ENCODE results near the gene SCT. TPM values are rescaled to one million over a fixed set of nuclear protein-coding genes. Genes with fewer than 3 reads are reported as not detected.

Gene SCT
- total and polyA plus RNA-seq, 3 experiments from 2014 or later = not detected

DNA sequence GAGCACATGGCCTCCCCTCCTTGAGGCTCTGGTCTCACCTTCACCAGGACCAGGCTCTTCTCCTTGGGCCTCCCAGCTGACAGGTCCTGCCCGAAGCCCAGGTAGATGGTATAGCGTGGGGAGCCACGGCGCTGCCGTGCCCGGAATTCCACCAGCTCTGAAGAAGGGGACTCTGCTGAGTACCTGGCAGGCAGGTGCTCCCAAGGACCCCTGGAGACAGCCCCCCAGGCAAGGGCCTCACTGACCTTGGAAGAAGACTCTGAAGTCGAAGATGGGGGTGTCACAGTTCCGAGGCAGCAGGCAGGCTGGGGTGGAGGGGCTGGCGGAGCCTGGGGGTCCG is 14.1 kb downstream of the SCT start:
- peaks cover 18% of the 10 kb centered on the region for H3K4me1 ChIP-seq (ENCODE audit: insufficient read depth, low read length)
- H3K36me3 Mint-ChIP-seq = peaks cover 0 to 57% (median 2%) of the 10 kb centered on the region in 3 donors
- H3K27ac ChIP-seq (ENCODE audit: low read depth, low read length) = peak overlapping the region; percentile 14
- no peak overlapping the region for H3K4me3 Mint-ChIP-seq
- H3K36me3 ChIP-seq (ENCODE audit: insufficient read depth, low read length) = peaks cover 26% of the 10 kb centered on the region
- H3K4me1 Mint-ChIP-seq = peaks cover 0 to 29% (median 10%) of the 10 kb centered on the region in 3 donors
- H3K27ac Mint-ChIP-seq = peak overlapping the region in 7 of 8 donors; percentile 3 to 98 (median 86)
- no peaks in the 10 kb centered on the region for H3K9me3 Mint-ChIP-seq
- H3K9me3 ChIP-seq (ENCODE audit: low read length) = no peaks in the 10 kb centered on the region
- H3K27me3 ChIP-seq (ENCODE audit: insufficient read depth, low read length, poor library complexity, severe bottlenecking) = no peaks in the 10 kb centered on the region
- DNase-seq = no peak
- H3K27me3 Mint-ChIP-seq = no peaks in the 10 kb centered on the region
- ChIA-PET POLR2A (no interaction called here), CTCF (interaction anchor here (0.9 to 1.8 kb wide), 4 partner anchors 11 to 153 kb away, joined by 3 to 9 read pairs (median 4); no protein-coding TSS in a partner anchor)
- no peak overlapping the region for H3K4me3 ChIP-seq (ENCODE audit: low read length)

DNA sequence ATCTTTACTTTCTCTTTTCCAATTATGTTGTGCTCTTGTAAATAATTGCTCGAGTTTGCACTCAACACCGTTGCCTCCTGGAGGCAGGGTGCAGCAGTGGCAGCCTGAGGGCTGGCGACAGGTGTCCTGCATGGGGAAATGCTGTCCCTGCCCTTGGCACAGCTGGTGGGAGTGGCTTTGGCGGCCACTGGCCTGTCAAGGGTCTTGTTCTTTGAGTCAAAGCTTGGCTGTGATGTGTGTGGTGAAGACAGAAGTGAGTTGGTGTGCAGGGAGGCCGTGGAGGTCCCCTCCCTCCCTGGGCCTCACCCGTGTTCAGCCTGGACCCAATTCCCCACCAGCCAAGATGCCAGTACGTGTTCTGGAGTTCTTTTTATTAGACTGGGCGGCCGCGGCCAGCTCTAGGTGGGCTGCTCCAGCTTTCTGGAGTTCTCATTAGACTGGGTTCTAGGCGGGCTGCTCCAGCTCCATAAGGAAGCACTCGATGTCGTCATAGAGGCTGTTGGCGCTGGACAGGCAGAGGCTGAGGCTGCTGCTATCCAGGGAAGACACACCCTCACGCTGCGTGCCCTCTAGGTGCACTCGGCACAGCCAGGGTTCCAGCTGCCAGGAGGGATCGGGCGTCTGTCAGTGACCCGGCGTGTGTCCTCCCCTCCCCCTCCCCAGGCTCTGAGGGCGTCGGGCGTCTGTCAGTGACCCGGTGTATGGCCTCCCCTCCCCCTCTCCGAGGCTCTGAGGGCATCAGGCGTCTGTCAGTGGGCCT is 14.6 kb downstream of the SCT start:
- Histone ChIP-seq H3K36me3 (ENCODE audit: insufficient read depth, low read length) (peaks cover 26% of the 10 kb centered on the region), H3K27ac (ENCODE audit: low read depth, low read length) (peak overlapping the region; percentile 14), H3K4me3 (ENCODE audit: low read length) (no peak overlapping the region), H3K4me1 (ENCODE audit: insufficient read depth, low read length) (peaks cover 18% of the 10 kb centered on the region), H3K9me3 (ENCODE audit: low read length) (no peaks in the 10 kb centered on the region), H3K27me3 (ENCODE audit: insufficient read depth, low read length, poor library complexity, severe bottlenecking) (no peaks in the 10 kb centered on the region)
- no peak for DNase-seq
- Mint-ChIP-seq H3K27me3 (no peaks in the 10 kb centered on the region), H3K4me1 (peaks cover 0 to 29% (median 10%) of the 10 kb centered on the region in 3 donors), H3K4me3 (peak overlapping the region in 3 of 7 donors; percentile 23 to 68 (median 24)), H3K9me3 (no peaks in the 10 kb centered on the region), H3K27ac (peak overlapping the region; percentile 75 to 98 (median 87)), H3K36me3 (peaks cover 0 to 62% (median 2%) of the 10 kb centered on the region in 3 donors)
- ChIA-PET CTCF (interaction anchor here (1.5 kb wide), 1 partner anchor 10 kb away, joined by 5 read pairs; no protein-coding TSS in a partner anchor), POLR2A (interaction anchor here (1.1 kb wide), 1 partner anchor 21 kb away, joined by 3 read pairs; no protein-coding TSS in a partner anchor)

- ChIA-PET CTCF (no interaction called here), POLR2A (interaction anchor here (1.1 kb wide), 1 partner anchor 20 kb away, joined by 3 read pairs; no protein-coding TSS in a partner anchor)
- peaks cover 0 to 27% (median 10%) of the 10 kb centered on the region in 3 donors for H3K4me1 Mint-ChIP-seq
- Histone ChIP-seq H3K4me3 (ENCODE audit: low read length) (no peak overlapping the region), H3K9me3 (ENCODE audit: low read length) (no peaks in the 10 kb centered on the region), H3K27me3 (ENCODE audit: insufficient read depth, low read length, poor library complexity, severe bottlenecking) (no peaks in the 10 kb centered on the region), H3K27ac (ENCODE audit: low read depth, low read length) (no peak overlapping the region), H3K36me3 (ENCODE audit: insufficient read depth, low read length) (peaks cover 35% of the 10 kb centered on the region), H3K4me1 (ENCODE audit: insufficient read depth, low read length) (peaks cover 18% of the 10 kb centered on the region)
- peaks cover 0 to 72% (median 4%) of the 10 kb centered on the region in 3 donors for H3K36me3 Mint-ChIP-seq
- H3K27me3 Mint-ChIP-seq = no peaks in the 10 kb centered on the region
- H3K4me3 Mint-ChIP-seq = no peak overlapping the region
- no peaks in the 10 kb centered on the region for H3K9me3 Mint-ChIP-seq
- DNase-seq = no peak
- peak overlapping the region in 3 of 8 donors; percentile 86 to 98 (median 96) for H3K27ac Mint-ChIP-seq
Measured at GRCh38 chr11:611001-611996, 15.7 kb downstream of the SCT start.

- H3K27me3 Mint-ChIP-seq = no peaks in the 10 kb centered on the region
- no peak overlapping the region for H3K27ac ChIP-seq (ENCODE audit: low read depth, low read length)
- peaks cover 18% of the 10 kb centered on the region for H3K4me1 ChIP-seq (ENCODE audit: insufficient read depth, low read length)
- no peak for DNase-seq
- H3K36me3 Mint-ChIP-seq = peaks cover 0 to 75% (median 4%) of the 10 kb centered on the region in 3 donors
- H3K36me3 ChIP-seq (ENCODE audit: insufficient read depth, low read length) = peaks cover 38% of the 10 kb centered on the region
- H3K9me3 ChIP-seq (ENCODE audit: low read length) = no peaks in the 10 kb centered on the region
- H3K4me3 Mint-ChIP-seq = no peak overlapping the region
- H3K9me3 Mint-ChIP-seq = no peaks in the 10 kb centered on the region
- H3K27ac Mint-ChIP-seq = peak overlapping the region in 2 of 8 donors; percentile 47 to 96
- H3K4me3 ChIP-seq (ENCODE audit: low read length) = no peak overlapping the region
- ChIA-PET CTCF (no interaction called here), POLR2A (no interaction called here)
- peaks cover 0 to 22% (median 8%) of the 10 kb centered on the region in 3 donors for H3K4me1 Mint-ChIP-seq
- no peaks in the 10 kb centered on the region for H3K27me3 ChIP-seq (ENCODE audit: insufficient read depth, low read length, poor library complexity, severe bottlenecking)
Measured at GRCh38 chr11:610146-610801, 16.7 kb downstream of the SCT start.

DNA sequence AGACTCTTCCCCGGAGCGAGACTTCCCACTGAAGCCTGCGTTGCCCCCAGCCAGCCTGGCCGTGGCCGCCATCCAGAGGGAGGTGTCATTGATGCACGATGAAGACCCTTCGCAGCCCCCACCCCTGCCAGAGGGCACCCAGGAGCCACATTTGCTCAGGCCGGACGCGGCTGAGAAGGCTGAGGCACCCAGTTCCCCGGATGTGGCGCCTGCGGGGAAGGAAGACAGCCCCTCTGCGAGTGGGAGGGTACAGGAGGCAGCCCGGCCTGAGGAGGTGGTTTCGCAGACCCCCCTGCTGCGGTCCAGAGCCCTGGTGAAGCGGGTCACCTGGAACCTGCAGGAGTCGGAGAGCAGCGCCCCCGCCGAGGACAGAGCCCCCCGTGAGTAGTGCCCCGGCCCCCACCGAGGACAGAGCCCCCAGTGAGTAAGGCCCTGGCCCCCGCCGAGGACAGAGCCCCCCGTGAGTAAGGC is 17.6 kb downstream of the SCT start:
- DNase-seq = no peak
- H3K4me3 Mint-ChIP-seq = no peak overlapping the region
- POLR2A ChIA-PET = no interaction called here
- H3K27ac Mint-ChIP-seq = no peak overlapping the region
- Histone ChIP-seq H3K9me3 (ENCODE audit: low read length) (no peaks in the 10 kb centered on the region), H3K4me1 (ENCODE audit: insufficient read depth, low read length) (peaks cover 12% of the 10 kb centered on the region), H3K4me3 (ENCODE audit: low read length) (no peak overlapping the region), H3K27me3 (ENCODE audit: insufficient read depth, low read length, poor library complexity, severe bottlenecking) (no peaks in the 10 kb centered on the region), H3K27ac (ENCODE audit: low read depth, low read length) (no peak overlapping the region), H3K36me3 (ENCODE audit: insufficient read depth, low read length) (peaks cover 45% of the 10 kb centered on the region)
- peaks cover 0 to 18% (median 6%) of the 10 kb centered on the region in 3 donors for H3K4me1 Mint-ChIP-seq
- H3K27me3 Mint-ChIP-seq = no peaks in the 10 kb centered on the region
- peaks cover 0 to 79% (median 4%) of the 10 kb centered on the region in 3 donors for H3K36me3 Mint-ChIP-seq
- H3K9me3 Mint-ChIP-seq = no peaks in the 10 kb centered on the region
- CTCF ChIA-PET = no interaction called here

DNA sequence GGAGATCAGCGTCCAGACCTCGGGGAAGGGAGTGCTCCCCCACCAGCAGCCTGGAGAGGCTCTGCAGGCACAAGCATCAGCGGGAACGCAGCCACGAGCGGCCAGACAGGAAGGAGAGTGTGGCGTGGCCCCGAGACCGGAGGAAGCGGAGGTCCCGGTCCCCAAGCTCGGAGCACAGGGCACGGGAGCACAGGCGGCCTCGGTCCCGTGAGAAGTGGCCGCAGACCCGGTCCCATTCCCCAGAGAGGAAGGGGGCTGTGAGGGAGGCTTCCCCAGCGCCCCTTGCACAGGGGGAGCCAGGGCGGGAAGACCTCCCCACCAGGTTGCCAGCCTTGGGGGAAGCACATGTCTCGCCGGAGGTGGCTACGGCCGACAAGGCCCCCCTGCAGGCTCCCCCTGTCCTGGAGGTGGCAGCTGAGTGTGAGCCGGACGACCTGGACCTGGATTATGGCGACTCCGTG is 18.2 kb downstream of the SCT start:
- Histone ChIP-seq H3K36me3 (ENCODE audit: insufficient read depth, low read length) (peaks cover 45% of the 10 kb centered on the region), H3K4me1 (ENCODE audit: insufficient read depth, low read length) (peaks cover 6% of the 10 kb centered on the region), H3K27me3 (ENCODE audit: insufficient read depth, low read length, poor library complexity, severe bottlenecking) (no peaks in the 10 kb centered on the region), H3K27ac (ENCODE audit: low read depth, low read length) (no peak overlapping the region), H3K4me3 (ENCODE audit: low read length) (no peak overlapping the region), H3K9me3 (ENCODE audit: low read length) (no peaks in the 10 kb centered on the region)
- Mint-ChIP-seq H3K27ac (peak overlapping the region in 3 of 8 donors; percentile 42 to 64 (median 61)), H3K4me1 (peaks cover 0 to 12% (median 3%) of the 10 kb centered on the region in 3 donors), H3K27me3 (no peaks in the 10 kb centered on the region), H3K36me3 (peaks cover 0 to 81% (median 7%) of the 10 kb centered on the region in 3 donors), H3K9me3 (no peaks in the 10 kb centered on the region), H3K4me3 (peak overlapping the region in 2 of 7 donors; percentile 23 to 48)
- no peak for DNase-seq
- ChIA-PET CTCF (no interaction called here), POLR2A (no interaction called here)

- no peaks in the 10 kb centered on the region for H3K9me3 Mint-ChIP-seq
- no peak for DNase-seq
- Histone ChIP-seq H3K9me3 (ENCODE audit: low read length) (no peaks in the 10 kb centered on the region), H3K27me3 (ENCODE audit: insufficient read depth, low read length, poor library complexity, severe bottlenecking) (no peaks in the 10 kb centered on the region), H3K4me3 (ENCODE audit: low read length) (no peak overlapping the region), H3K4me1 (ENCODE audit: insufficient read depth, low read length) (peaks cover 1% of the 10 kb centered on the region), H3K27ac (ENCODE audit: low read depth, low read length) (no peak overlapping the region), H3K36me3 (ENCODE audit: insufficient read depth, low read length) (peaks cover 43% of the 10 kb centered on the region)
- ChIA-PET POLR2A (interaction anchor here (0.5 kb wide), 1 partner anchor 176 kb away, joined by 4 read pairs; no protein-coding TSS in a partner anchor), CTCF (no interaction called here)
- peaks cover 0 to 6% (median 3%) of the 10 kb centered on the region in 3 donors for H3K4me1 Mint-ChIP-seq
- peaks cover 0 to 84% (median 7%) of the 10 kb centered on the region in 3 donors for H3K36me3 Mint-ChIP-seq
- H3K27me3 Mint-ChIP-seq = no peaks in the 10 kb centered on the region
- H3K27ac Mint-ChIP-seq = no peak overlapping the region
- H3K4me3 Mint-ChIP-seq = peak overlapping the region in 1 of 7 donors; percentile 48
Measured at GRCh38 chr11:607971-608659, 18.9 kb downstream of the SCT start.

All from CD8-positive, alpha-beta memory T cell (primary cell).